ENCODE data around the gene USP25. TPM values are rescaled to one million over a fixed set of nuclear protein-coding genes. Genes with fewer than 3 reads are reported as not detected.

USP25 gene
- polyA plus RNA-seq, 1 donor (not counting 4 experiments of a cell fraction or from before 2014, with no cell fraction given) = 17.8 TPM

DNA sequence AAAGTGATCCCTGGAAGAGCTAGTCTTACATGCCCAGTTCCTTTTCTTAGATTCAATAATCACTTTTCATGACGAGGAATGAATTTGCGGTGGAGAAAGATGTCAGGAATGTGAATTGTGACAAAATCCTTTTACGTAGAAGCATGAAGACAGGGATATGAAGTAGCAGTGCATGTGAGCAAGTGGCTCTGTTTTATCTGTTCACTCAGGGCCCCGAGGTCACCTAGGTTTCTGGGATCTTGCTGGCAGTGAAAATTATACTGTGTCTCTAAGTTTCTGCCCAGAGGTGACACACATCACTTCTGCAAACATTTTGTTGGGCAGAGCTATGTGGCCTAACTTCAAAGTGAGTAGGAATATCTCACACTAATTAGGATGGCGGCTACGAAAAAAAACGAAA, 79.3 kb downstream of the USP25 start:
- FAIRE-seq (no peak), DNase-seq (ENCODE audit: low read depth, low spot score) (no peak)
- H3K4me2 ChIP-seq (ENCODE audit: control insufficient read depth, extremely low read depth, insufficient read depth, low read depth, low read length) = no peak overlapping the region
- no peak overlapping the region for H3K4me3 ChIP-seq (ENCODE audit: control insufficient read depth in 2 of 3, extremely low read depth in 1 of 3, insufficient read depth in 2 of 3, low read depth in 1 of 3, low read length in 3 of 3)
- no peaks in the 10 kb centered on the region for H3K4me1 ChIP-seq (ENCODE audit: control insufficient read depth, extremely low read depth, insufficient read depth, low read length)
- dilution Hi-C loops (cut with MboI; ENCODE audit: extremely low pct_ligation_motif_present, low sequenced_read_pairs) = no loop called here
- H3K9me3 ChIP-seq (ENCODE audit: control insufficient read depth, low read depth, low read length) = no peaks in the 10 kb centered on the region
- no peak overlapping the region for H3K27ac ChIP-seq (ENCODE audit: control insufficient read depth, insufficient read depth, low read length)
- no peaks in the 10 kb centered on the region for H3K27me3 ChIP-seq (ENCODE audit: control insufficient read depth, extremely low read depth, insufficient read depth, low read length)
- no peak overlapping the region for H2AFZ ChIP-seq (ENCODE audit: control insufficient read depth, low read length)
- TF ChIP-seq EZH2 (IDR thresholded peaks at IDR 0.05; ENCODE audit: low read length) = no peak
- TF ChIP-seq, protein P1, sequence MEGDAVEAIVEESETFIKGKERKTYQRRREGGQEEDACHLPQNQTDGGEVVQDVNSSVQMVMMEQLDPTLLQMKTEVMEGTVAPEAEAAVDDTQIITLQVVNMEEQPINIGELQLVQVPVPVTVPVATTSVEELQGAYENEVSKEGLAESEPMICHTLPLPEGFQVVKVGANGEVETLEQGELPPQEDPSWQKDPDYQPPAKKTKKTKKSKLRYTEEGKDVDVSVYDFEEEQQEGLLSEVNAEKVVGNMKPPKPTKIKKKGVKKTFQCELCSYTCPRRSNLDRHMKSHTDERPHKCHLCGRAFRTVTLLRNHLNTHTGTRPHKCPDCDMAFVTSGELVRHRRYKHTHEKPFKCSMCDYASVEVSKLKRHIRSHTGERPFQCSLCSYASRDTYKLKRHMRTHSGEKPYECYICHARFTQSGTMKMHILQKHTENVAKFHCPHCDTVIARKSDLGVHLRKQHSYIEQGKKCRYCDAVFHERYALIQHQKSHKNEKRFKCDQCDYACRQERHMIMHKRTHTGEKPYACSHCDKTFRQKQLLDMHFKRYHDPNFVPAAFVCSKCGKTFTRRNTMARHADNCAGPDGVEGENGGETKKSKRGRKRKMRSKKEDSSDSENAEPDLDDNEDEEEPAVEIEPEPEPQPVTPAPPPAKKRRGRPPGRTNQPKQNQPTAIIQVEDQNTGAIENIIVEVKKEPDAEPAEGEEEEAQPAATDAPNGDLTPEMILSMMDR (optimal IDR thresholded peaks at IDR 0.05 in 1 of 3, IDR thresholded peaks at IDR 0.05 in 1 of 3, conservative IDR thresholded peaks at IDR 0.05 in 1 of 3; ENCODE audit: extremely low read depth in 1 of 3, insufficient read depth in 2 of 3, low read length in 3 of 3) = no peak
- peaks cover 0 to 8% of the 10 kb centered on the region in 2 experiments for H3K36me3 ChIP-seq (ENCODE audit: control insufficient read depth in 2 of 2, extremely low read depth in 1 of 2, insufficient read depth in 2 of 2, low read length in 2 of 2)
- no peak overlapping the region for H3K9ac ChIP-seq (ENCODE audit: control insufficient read depth, extremely low read depth, insufficient read depth, low read length)
- no peaks in the 10 kb centered on the region for H4K20me1 ChIP-seq (ENCODE audit: control insufficient read depth, extremely low read depth, insufficient read depth, low read length)
- H3K79me2 ChIP-seq (ENCODE audit: control insufficient read depth, insufficient read depth, low read length) = no peaks in the 10 kb centered on the region
- no peaks in the 10 kb centered on the region for H3K9me1 ChIP-seq (ENCODE audit: control insufficient read depth, extremely low read depth, insufficient read depth, low read length)

DNA sequence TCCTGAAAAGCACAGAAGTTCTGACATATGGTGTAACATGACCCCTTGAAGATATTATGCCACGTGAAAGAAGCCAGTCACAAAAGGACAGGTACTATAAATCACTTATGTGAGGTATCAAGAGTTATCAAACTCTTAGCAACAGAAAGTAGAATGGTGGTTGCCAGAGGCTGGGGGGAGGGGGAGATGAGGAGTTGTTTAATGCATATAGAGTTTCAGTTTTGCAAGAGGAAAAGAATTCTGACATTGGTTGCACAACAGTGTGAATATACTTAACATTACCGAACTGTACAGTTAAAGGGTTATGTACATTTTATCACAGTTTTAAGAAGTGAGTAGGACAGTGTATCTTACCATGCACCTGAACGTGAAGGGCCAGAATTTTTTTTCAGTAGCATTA, 80.0 kb downstream of the USP25 start:
- DNase-seq (ENCODE audit: low read depth, low spot score) (no peak), FAIRE-seq (no peak)
- Histone ChIP-seq H4K20me1 (ENCODE audit: control insufficient read depth, extremely low read depth, insufficient read depth, low read length) (no peaks in the 10 kb centered on the region), H3K9me1 (ENCODE audit: control insufficient read depth, extremely low read depth, insufficient read depth, low read length) (no peaks in the 10 kb centered on the region), H3K4me3 (ENCODE audit: control insufficient read depth in 2 of 3, extremely low read depth in 1 of 3, insufficient read depth in 2 of 3, low read depth in 1 of 3, low read length in 3 of 3) (no peak overlapping the region), H2AFZ (ENCODE audit: control insufficient read depth, low read length) (no peak overlapping the region), H3K4me2 (ENCODE audit: control insufficient read depth, extremely low read depth, insufficient read depth, low read depth, low read length) (no peak overlapping the region), H3K36me3 (ENCODE audit: control insufficient read depth in 2 of 2, extremely low read depth in 1 of 2, insufficient read depth in 2 of 2, low read length in 2 of 2) (peaks cover 0 to 5% of the 10 kb centered on the region in 2 experiments), H3K27me3 (ENCODE audit: control insufficient read depth, extremely low read depth, insufficient read depth, low read length) (no peaks in the 10 kb centered on the region), H3K9me3 (ENCODE audit: control insufficient read depth, low read depth, low read length) (no peaks in the 10 kb centered on the region), H3K9ac (ENCODE audit: control insufficient read depth, extremely low read depth, insufficient read depth, low read length) (no peak overlapping the region), H3K27ac (ENCODE audit: control insufficient read depth, insufficient read depth, low read length) (no peak overlapping the region), H3K79me2 (ENCODE audit: control insufficient read depth, insufficient read depth, low read length) (no peaks in the 10 kb centered on the region), H3K4me1 (ENCODE audit: control insufficient read depth, extremely low read depth, insufficient read depth, low read length) (no peaks in the 10 kb centered on the region)
- dilution Hi-C loops (cut with MboI; ENCODE audit: extremely low pct_ligation_motif_present, low sequenced_read_pairs) = no loop called here
- TF ChIP-seq, protein P1 (optimal IDR thresholded peaks at IDR 0.05 in 1 of 3, IDR thresholded peaks at IDR 0.05 in 1 of 3, conservative IDR thresholded peaks at IDR 0.05 in 1 of 3; ENCODE audit: extremely low read depth in 1 of 3, insufficient read depth in 2 of 3, low read length in 3 of 3) = no peak
- no peak for TF ChIP-seq EZH2 (IDR thresholded peaks at IDR 0.05; ENCODE audit: low read length)
